CD4-positive, alpha-beta memory T cell (primary cell): ENCODE results near the gene AMZ1. TPM values are rescaled to one million over a fixed set of nuclear protein-coding genes. Genes with fewer than 3 reads are reported as not detected.

Experiments used
- CTCF ChIA-PET: fragments of 350-600 bp; sonication (Branson Sonifier 250); formaldehyde crosslinking; loops from one replicate; lab custom pipeline; 2021; ENCODE audit warnings: inconsistent platforms; ENCODE audit not compliant: partially characterized antibody; lab: Charles Lee
- POLR2A ChIA-PET: fragments of 350-600 bp; sonication (Branson Sonifier 250); formaldehyde crosslinking; loops from one replicate; lab custom pipeline; 2021; ENCODE audit not compliant: partially characterized antibody; lab: Charles Lee
- DNase-seq, 5 donors: peaks; one replicate each; pipeline versions ENCODE4 v3.0.0 to v3.0.0-alpha.2; 2020 to 2022; ENCODE audit warnings: mixed read lengths in 1 of 5
- H3K27ac ChIP-seq: one replicate; pipeline ENCODE4 v1.7.0; 2013; ENCODE audit warnings: low read depth, low read length
- H3K27me3 ChIP-seq: 2 replicates; pipeline ENCODE4 v1.7.0; 2013; ENCODE audit warnings: mild to moderate bottlenecking, low read length, moderate library complexity; ENCODE audit not compliant: insufficient read depth
- H3K36me3 ChIP-seq: 2 replicates; pipeline ENCODE4 v1.7.0; 2013; ENCODE audit warnings: mild to moderate bottlenecking, low read length, moderate library complexity; ENCODE audit not compliant: insufficient read depth
- H3K4me1 ChIP-seq: 2 replicates; pipeline ENCODE4 v1.7.0; 2013; ENCODE audit warnings: mild to moderate bottlenecking, low read length, moderate library complexity; ENCODE audit not compliant: insufficient read depth
- H3K4me3 ChIP-seq, 2 donors: one replicate each; pipeline ENCODE4 v1.7.0; 2013; ENCODE audit warnings: low read length in 2 of 2, mild to moderate bottlenecking in 1 of 2
- H3K9me3 ChIP-seq, 2 donors: one replicate each; pipeline ENCODE4 v1.7.0; 2013; ENCODE audit warnings: low read length in 2 of 2, control low read depth in 1 of 2; ENCODE audit not compliant: control insufficient read depth in 1 of 2
- H3K27ac Mint-ChIP-seq, 7 donors: one replicate each; pipeline ENCODE4 v1.8.0; 2020 to 2021; ENCODE audit warnings: mixed read lengths in 7 of 7, mild to moderate bottlenecking in 6 of 7, inconsistent platforms in 3 of 7, moderate library complexity in 3 of 7
- H3K27me3 Mint-ChIP-seq, 2 donors: one replicate each; pipeline ENCODE4 v1.8.0; 2020 to 2021; ENCODE audit warnings: mixed read lengths in 2 of 2
- H3K36me3 Mint-ChIP-seq, 2 donors: one replicate each; pipeline ENCODE4 v1.8.0; 2020 to 2021; ENCODE audit warnings: mixed read lengths in 2 of 2, inconsistent platforms in 1 of 2, mild to moderate bottlenecking in 1 of 2
- H3K4me1 Mint-ChIP-seq, 4 donors: one replicate each; pipeline ENCODE4 v1.8.0; 2020 to 2021; ENCODE audit warnings: mixed read lengths in 4 of 4, mild to moderate bottlenecking in 1 of 4
- H3K4me3 Mint-ChIP-seq, 8 donors: one replicate each; pipeline ENCODE4 v1.8.0; 2020 to 2021; ENCODE audit warnings: mixed read lengths in 8 of 8, mild to moderate bottlenecking in 7 of 8, moderate library complexity in 6 of 8, inconsistent platforms in 3 of 8
- H3K9me3 Mint-ChIP-seq, 8 donors: one replicate each; pipeline ENCODE4 v1.8.0; 2020 to 2021; ENCODE audit warnings: mixed read lengths in 8 of 8, mild to moderate bottlenecking in 5 of 8, inconsistent platforms in 3 of 8, moderate library complexity in 1 of 8
- intact Hi-C: fragments of 100-400 bp; cut with micrococcal nuclease; formaldehyde crosslinking; loops from one replicate; pipeline ENCODE4 v1.15.1; 2023
- polyA plus RNA-seq, 2 donors: library from polyadenylated mRNA; unstranded; fragments of 300-500 nt; fragmentation: Illumina TruSeq; gene quantifications; one replicate each; pipeline ENCODE4 v1.2.3, GENCODE V29; 2021
- total RNA-seq, 2 experiments: library from RNA; stranded (reverse); gene quantifications; one replicate each; pipeline ENCODE4 v1.2.3, GENCODE V29; 2021

Gene AMZ1
- total and polyA plus RNA-seq, 4 experiments from 2014 or later, result 0.15 to 2.0 (median 1.6) TPM; not detected in 1

GRCh38 chr7:2659556-2660358 is 28.2 kb upstream of the AMZ1 start:
- peaks cover 0 to 3% (median 0%) of the 10 kb centered on the region in 4 donors for H3K4me1 Mint-ChIP-seq
- H3K27ac Mint-ChIP-seq, result no peak overlapping the region
- Histone ChIP-seq H3K27ac (no peak overlapping the region), H3K9me3 (no peaks in the 10 kb centered on the region), H3K4me1 (no peaks in the 10 kb centered on the region), H3K36me3 (no peaks in the 10 kb centered on the region), H3K4me3 (no peak overlapping the region), H3K27me3 (no peaks in the 10 kb centered on the region)
- no peaks in the 10 kb centered on the region for H3K9me3 Mint-ChIP-seq
- intact Hi-C loops, result no loop called here
- H3K36me3 Mint-ChIP-seq, result peaks cover 0 to 4% of the 10 kb centered on the region in 2 donors
- no peak overlapping the region for H3K4me3 Mint-ChIP-seq
- ChIA-PET POLR2A (no interaction called here), CTCF (interaction anchor here (1.1 to 1.2 kb wide), 2 partner anchors 14 to 50 kb away, joined by 3 read pairs; no protein-coding TSS in a partner anchor)
- no peak for DNase-seq
- no peaks in the 10 kb centered on the region for H3K27me3 Mint-ChIP-seq

GRCh38 chr7:2660359-2661095 is 27.5 kb upstream of the AMZ1 start:
- Mint-ChIP-seq H3K27me3 (no peaks in the 10 kb centered on the region), H3K4me1 (peaks cover 0 to 3% (median 0%) of the 10 kb centered on the region in 4 donors), H3K36me3 (peaks cover 0 to 4% of the 10 kb centered on the region in 2 donors), H3K9me3 (no peaks in the 10 kb centered on the region), H3K27ac (no peak overlapping the region), H3K4me3 (no peak overlapping the region)
- H3K27ac ChIP-seq, result no peak overlapping the region
- intact Hi-C loops, result no loop called here
- ChIA-PET CTCF (interaction anchor here (1.2 kb wide), 1 partner anchor 13 kb away, joined by 3 read pairs; no protein-coding TSS in a partner anchor), POLR2A (no interaction called here)
- no peak for DNase-seq
- no peaks in the 10 kb centered on the region for H3K9me3 ChIP-seq
- H3K4me1 ChIP-seq, result no peaks in the 10 kb centered on the region
- no peaks in the 10 kb centered on the region for H3K36me3 ChIP-seq
- H3K27me3 ChIP-seq, result no peaks in the 10 kb centered on the region
- H3K4me3 ChIP-seq, result no peak overlapping the region

GRCh38 chr7:2661096-2661449 is 26.9 kb upstream of the AMZ1 start:
- Mint-ChIP-seq H3K9me3 (no peaks in the 10 kb centered on the region), H3K27ac (no peak overlapping the region), H3K27me3 (no peaks in the 10 kb centered on the region), H3K36me3 (peaks cover 0 to 4% of the 10 kb centered on the region in 2 donors), H3K4me3 (no peak overlapping the region), H3K4me1 (peaks cover 0 to 3% (median 0%) of the 10 kb centered on the region in 4 donors)
- ChIA-PET CTCF (interaction anchor here (1.2 kb wide), 1 partner anchor 12 kb away, joined by 3 read pairs; no protein-coding TSS in a partner anchor), POLR2A (no interaction called here)
- no peak for DNase-seq
- Histone ChIP-seq H3K4me3 (no peak overlapping the region), H3K9me3 (no peaks in the 10 kb centered on the region), H3K4me1 (no peaks in the 10 kb centered on the region), H3K36me3 (no peaks in the 10 kb centered on the region), H3K27me3 (no peaks in the 10 kb centered on the region), H3K27ac (no peak overlapping the region)
- intact Hi-C loops, result no loop called here

- Histone ChIP-seq H3K9me3 (no peaks in the 10 kb centered on the region), H3K4me3 (no peak overlapping the region), H3K27ac (no peak overlapping the region), H3K27me3 (no peaks in the 10 kb centered on the region), H3K4me1 (no peaks in the 10 kb centered on the region), H3K36me3 (no peaks in the 10 kb centered on the region)
- Mint-ChIP-seq H3K4me3 (no peak overlapping the region), H3K4me1 (peaks cover 0 to 3% (median 0%) of the 10 kb centered on the region in 4 donors), H3K9me3 (no peaks in the 10 kb centered on the region), H3K27ac (no peak overlapping the region), H3K27me3 (peaks cover 2 to 3% of the 10 kb centered on the region in 2 donors), H3K36me3 (peaks cover 0 to 4% of the 10 kb centered on the region in 2 donors)
- POLR2A ChIA-PET, result no interaction called here
- no peak for DNase-seq
- intact Hi-C loops, result no loop called here
- CTCF ChIA-PET, result no interaction called here
Measured at GRCh38 chr7:2661602-2662272, 26.3 kb upstream of the AMZ1 start.

GRCh38 chr7:2662273-2663120 is 25.5 kb upstream of the AMZ1 start:
- intact Hi-C loops, result no loop called here
- H3K4me3 ChIP-seq, result no peak overlapping the region
- Mint-ChIP-seq H3K4me1 (no peaks in the 10 kb centered on the region), H3K27me3 (peaks cover 3 to 4% of the 10 kb centered on the region in 2 donors), H3K9me3 (no peaks in the 10 kb centered on the region), H3K4me3 (no peak overlapping the region), H3K36me3 (no peaks in the 10 kb centered on the region), H3K27ac (no peak overlapping the region)
- no peaks in the 10 kb centered on the region for H3K9me3 ChIP-seq
- no peak for DNase-seq
- H3K27ac ChIP-seq, result no peak overlapping the region
- H3K36me3 ChIP-seq, result no peaks in the 10 kb centered on the region
- no peaks in the 10 kb centered on the region for H3K4me1 ChIP-seq
- H3K27me3 ChIP-seq, result no peaks in the 10 kb centered on the region
- ChIA-PET POLR2A (no interaction called here), CTCF (no interaction called here)

GRCh38 chr7:2663121-2663886 is 24.7 kb upstream of the AMZ1 start:
- H3K27me3 ChIP-seq, result no peaks in the 10 kb centered on the region
- no peaks in the 10 kb centered on the region for H3K9me3 ChIP-seq
- intact Hi-C loops, result no loop called here
- H3K4me3 ChIP-seq, result no peak overlapping the region
- H3K4me1 ChIP-seq, result no peaks in the 10 kb centered on the region
- Mint-ChIP-seq H3K27ac (no peak overlapping the region), H3K4me3 (no peak overlapping the region), H3K9me3 (no peaks in the 10 kb centered on the region), H3K27me3 (peaks cover 6 to 9% of the 10 kb centered on the region in 2 donors), H3K4me1 (no peaks in the 10 kb centered on the region), H3K36me3 (no peaks in the 10 kb centered on the region)
- no peaks in the 10 kb centered on the region for H3K36me3 ChIP-seq
- DNase-seq, result no peak
- H3K27ac ChIP-seq, result no peak overlapping the region
- POLR2A ChIA-PET, result no interaction called here
- CTCF ChIA-PET, result no interaction called here
